ENCODE data around the gene SCD5.

- TF ChIP-seq CTCF (IDR thresholded peaks at IDR 0.05) = no peak
- no peak for TF ChIP-seq EZH2 (IDR thresholded peaks at IDR 0.05; ENCODE audit: borderline replicate concordance, insufficient read depth, low read depth, low read length, poor library complexity, severe bottlenecking)
Measured at GRCh38 chr4:82589756-82590155, 208.8 kb downstream of the SCD5 start.

All from B cell (primary cell).